Skin of body (tissue), 2 donors: Measurements from ENCODE around the gene PIK3R5. TPM values are rescaled to one million over a fixed set of nuclear protein-coding genes. Genes with fewer than 3 reads are reported as not detected.

Experiments
- DNase-seq: peaks from one replicate; lab custom pipeline; 2025; lab: John Stamatoyannopoulos, UW
- total RNA-seq: library from RNA; depleted of rRNA; stranded (reverse); fragments of >200 nt; gene quantifications from one replicate; pipeline ENCODE4 v1.2.3, GENCODE V29; 2014

The PIK3R5 gene
- total RNA-seq, 1 donor from 2014 or later: 2.1 TPM

- no peak for DNase-seq
These were observed 40.4 kb downstream of the PIK3R5 start for GRCh38 chr17:8925141-8925540.

- no peak for DNase-seq
These were observed 40.9 kb downstream of the PIK3R5 start for GRCh38 chr17:8924595-8924994.

GRCh38 chr17:8923762-8924161, 41.7 kb downstream of the PIK3R5 start:
- DNase-seq: no peak

GRCh38 chr17:8922928-8923327, 42.6 kb downstream of the PIK3R5 start:
- DNase-seq: no peak

- DNase-seq: no peak
These were observed 43.1 kb downstream of the PIK3R5 start for GRCh38 chr17:8922451-8922850.

- no peak for DNase-seq
These were observed 44.4 kb downstream of the PIK3R5 start for GRCh38 chr17:8921147-8921546.

- DNase-seq: no peak
These were observed 46.6 kb downstream of the PIK3R5 start for GRCh38 chr17:8918807-8919465.

- DNase-seq: no peak
These were observed 49.0 kb downstream of the PIK3R5 start for GRCh38 chr17:8916466-8916865.

GRCh38 chr17:8914554-8914953, 51.0 kb downstream of the PIK3R5 start:
- no peak for DNase-seq

- no peak for DNase-seq
These were observed 51.6 kb downstream of the PIK3R5 start for GRCh38 chr17:8913879-8914278.

GRCh38 chr17:8913091-8913490, 52.4 kb downstream of the PIK3R5 start:
- no peak for DNase-seq

GRCh38 chr17:8912084-8912981, 53.2 kb downstream of the PIK3R5 start:
- no peak for DNase-seq

GRCh38 chr17:8910969-8911604, 54.4 kb downstream of the PIK3R5 start:
- no peak for DNase-seq

- DNase-seq: no peak
These were observed 55.8 kb downstream of the PIK3R5 start for GRCh38 chr17:8909586-8910270.

- no peak for DNase-seq
These were observed 60.2 kb downstream of the PIK3R5 start for GRCh38 chr17:8905331-8905730.

GRCh38 chr17:8904686-8905085, 60.8 kb downstream of the PIK3R5 start:
- no peak for DNase-seq

GRCh38 chr17:8904201-8904600, 61.3 kb downstream of the PIK3R5 start:
- DNase-seq: no peak

GRCh38 chr17:8900626-8901585, 64.6 kb downstream of the PIK3R5 start:
- no peak for DNase-seq

GRCh38 chr17:8900207-8900606, 65.3 kb downstream of the PIK3R5 start:
- DNase-seq: no peak

GRCh38 chr17:8898636-8899035, 66.9 kb downstream of the PIK3R5 start:
- DNase-seq: no peak

GRCh38 chr17:8898126-8898525, 67.4 kb downstream of the PIK3R5 start:
- DNase-seq: no peak
